ENCODE results near the gene ZHX3.

- TF ChIP-seq POLR2AphosphoS5 (IDR thresholded peaks at IDR 0.05) = no peak
- TF ChIP-seq, protein P1, sequence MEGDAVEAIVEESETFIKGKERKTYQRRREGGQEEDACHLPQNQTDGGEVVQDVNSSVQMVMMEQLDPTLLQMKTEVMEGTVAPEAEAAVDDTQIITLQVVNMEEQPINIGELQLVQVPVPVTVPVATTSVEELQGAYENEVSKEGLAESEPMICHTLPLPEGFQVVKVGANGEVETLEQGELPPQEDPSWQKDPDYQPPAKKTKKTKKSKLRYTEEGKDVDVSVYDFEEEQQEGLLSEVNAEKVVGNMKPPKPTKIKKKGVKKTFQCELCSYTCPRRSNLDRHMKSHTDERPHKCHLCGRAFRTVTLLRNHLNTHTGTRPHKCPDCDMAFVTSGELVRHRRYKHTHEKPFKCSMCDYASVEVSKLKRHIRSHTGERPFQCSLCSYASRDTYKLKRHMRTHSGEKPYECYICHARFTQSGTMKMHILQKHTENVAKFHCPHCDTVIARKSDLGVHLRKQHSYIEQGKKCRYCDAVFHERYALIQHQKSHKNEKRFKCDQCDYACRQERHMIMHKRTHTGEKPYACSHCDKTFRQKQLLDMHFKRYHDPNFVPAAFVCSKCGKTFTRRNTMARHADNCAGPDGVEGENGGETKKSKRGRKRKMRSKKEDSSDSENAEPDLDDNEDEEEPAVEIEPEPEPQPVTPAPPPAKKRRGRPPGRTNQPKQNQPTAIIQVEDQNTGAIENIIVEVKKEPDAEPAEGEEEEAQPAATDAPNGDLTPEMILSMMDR (IDR thresholded peaks at IDR 0.05) = no peak
Measured at GRCh38 chr20:41143354-41143753, 174.2 kb downstream of the ZHX3 start.

Measured in esophagus muscularis mucosa (tissue), 3 donors.